Sigmoid colon (tissue), 4 donors: ENCODE data around the gene DNA2.

Experiments used
- CTCF ChIP-seq, 4 experiments: fragments of 450-650 bp in 3 of 4; fragments of 200-600 bp in 1 of 4; IDR thresholded peaks; one replicate each; pipeline ENCODE4 v1.5.1; 2016 to 2019; ENCODE audit warnings: antibody characterized with exemption in 4 of 4, mild to moderate bottlenecking in 3 of 4, moderate library complexity in 2 of 4
- EP300 ChIP-seq, 4 donors: sonication (generic); formaldehyde crosslinking; IDR thresholded peaks; one replicate each; pipeline ENCODE4 v1.6.1; 2017; ENCODE audit warnings: antibody characterized with exemption in 4 of 4
- POLR2A ChIP-seq, 2 donors: fragments of 450-650 bp; IDR thresholded peaks; one replicate each; pipeline ENCODE4 v1.6.1; 2016; ENCODE audit warnings: antibody characterized with exemption in 2 of 2, mild to moderate bottlenecking in 2 of 2, moderate library complexity in 2 of 2

- no peak for TF ChIP-seq CTCF (IDR thresholded peaks at IDR 0.05)
- TF ChIP-seq POLR2A (IDR thresholded peaks at IDR 0.05) = no peak
- no peak for TF ChIP-seq EP300 (IDR thresholded peaks at IDR 0.05)
These were observed 100.2 kb downstream of the DNA2 start for GRCh38 chr10:68371604-68372003.
